ENCODE results near the gene STN1.

- TF ChIP-seq POLR2A (IDR thresholded peaks at IDR 0.05) (no peak), CTCF (IDR thresholded peaks at IDR 0.05) (no peak)
These were observed 24.2 kb downstream of the STN1 start for GRCh38 chr10:103893817-103894216.

All from Peyer's patch (tissue), 4 donors.